ENCODE results near the gene JOSD1. TPM values are rescaled to one million over a fixed set of nuclear protein-coding genes. Genes with fewer than 3 reads are reported as not detected.
A peak's percentile ranks its signal among the peaks of the same experiment; 100 is the strongest.

Gene JOSD1
- total and polyA plus RNA-seq, 2 donors (not counting 3 experiments of a cell fraction or from before 2014, with no cell fraction given) = 61.7 to 73.1 TPM

- Histone ChIP-seq H3K36me3 (ENCODE audit: control insufficient read depth in 2 of 2, extremely low read depth in 1 of 2, insufficient read depth in 2 of 2, low read length in 2 of 2) (peaks cover 7 to 56% of the 10 kb centered on the region in 2 experiments), H3K27ac (ENCODE audit: insufficient read depth, low read depth, low read length) (no peak overlapping the region), H3K27me3 (ENCODE audit: control insufficient read depth in 2 of 2, insufficient read depth in 2 of 2, low read length in 2 of 2) (no peaks in the 10 kb centered on the region), H2AFZ (ENCODE audit: low read depth, low read length) (no peak overlapping the region), H3K9ac (replicated peaks; ENCODE audit: extremely low read depth, insufficient read depth, low read length) (no peak overlapping the region), H3K79me2 (ENCODE audit: control insufficient read depth, insufficient read depth, low read length) (no peaks in the 10 kb centered on the region), H3K4me2 (ENCODE audit: insufficient read depth, low read length) (no peak overlapping the region), H3K9me3 (replicated peaks; ENCODE audit: control insufficient read depth, insufficient read depth, low read length) (no peaks in the 10 kb centered on the region), H3K4me3 (replicated peaks in 1 of 3; ENCODE audit: insufficient read depth in 1 of 3, low read depth in 1 of 3, low read length in 3 of 3) (no peak overlapping the region), H3K4me1 (ENCODE audit: control insufficient read depth, extremely low read depth, insufficient read depth, low read length) (no peaks in the 10 kb centered on the region), H4K20me1 (replicated peaks; ENCODE audit: control insufficient read depth, extremely low read depth, insufficient read depth, low read length) (no peaks in the 10 kb centered on the region), H3K9me1 (replicated peaks; ENCODE audit: control insufficient read depth, extremely low read depth, insufficient read depth, low read length) (no peaks in the 10 kb centered on the region)
- ChIA-PET CTCF (interaction anchor here (0.6 to 2.9 kb wide), 4 partner anchors 11 to 31 kb away, joined by 3 to 19 read pairs (median 6); no protein-coding TSS in a partner anchor), POLR2A (interaction anchor here (0.6 kb wide), 1 partner anchor 17 kb away, joined by 3 read pairs; no protein-coding TSS in a partner anchor)
- FAIRE-seq (no peak), DNase-seq (ENCODE audit: low read depth, low spot score) (no peak)
- intact Hi-C loops (cut with micrococcal nuclease) (no loop called here), dilution Hi-C loops (cut with MboI; ENCODE audit: extremely low pct_ligation_motif_present, low sequenced_read_pairs) (no loop called here)
- TF ChIP-seq POLR2A (IDR thresholded peaks at IDR 0.05; ENCODE audit: low read depth, low read length) = peak; percentile 10
- no peak for TF ChIP-seq MYC (IDR thresholded peaks at IDR 0.05; ENCODE audit: low read depth, low read length)
- no TSS peak for BruUV-seq (replicated peaks)
These were observed 34.9 kb upstream of the JOSD1 start for GRCh38 chr22:38735465-38736256.

- DNase-seq (ENCODE audit: low read depth, low spot score) = no peak
- H3K4me2 ChIP-seq (ENCODE audit: insufficient read depth, low read length) = no peak overlapping the region
- no peaks in the 10 kb centered on the region for H3K4me1 ChIP-seq (ENCODE audit: control insufficient read depth, extremely low read depth, insufficient read depth, low read length)
- H3K9me3 ChIP-seq (replicated peaks; ENCODE audit: control insufficient read depth, insufficient read depth, low read length) = no peaks in the 10 kb centered on the region
- no peak overlapping the region for H3K27ac ChIP-seq (ENCODE audit: insufficient read depth, low read depth, low read length)
- dilution Hi-C loops (cut with MboI; ENCODE audit: extremely low pct_ligation_motif_present, low sequenced_read_pairs) (no loop called here), intact Hi-C loops (cut with micrococcal nuclease) (no loop called here)
- no peak overlapping the region for H3K4me3 ChIP-seq (replicated peaks in 1 of 3; ENCODE audit: insufficient read depth in 1 of 3, low read depth in 1 of 3, low read length in 3 of 3)
- TF ChIP-seq, protein P1, sequence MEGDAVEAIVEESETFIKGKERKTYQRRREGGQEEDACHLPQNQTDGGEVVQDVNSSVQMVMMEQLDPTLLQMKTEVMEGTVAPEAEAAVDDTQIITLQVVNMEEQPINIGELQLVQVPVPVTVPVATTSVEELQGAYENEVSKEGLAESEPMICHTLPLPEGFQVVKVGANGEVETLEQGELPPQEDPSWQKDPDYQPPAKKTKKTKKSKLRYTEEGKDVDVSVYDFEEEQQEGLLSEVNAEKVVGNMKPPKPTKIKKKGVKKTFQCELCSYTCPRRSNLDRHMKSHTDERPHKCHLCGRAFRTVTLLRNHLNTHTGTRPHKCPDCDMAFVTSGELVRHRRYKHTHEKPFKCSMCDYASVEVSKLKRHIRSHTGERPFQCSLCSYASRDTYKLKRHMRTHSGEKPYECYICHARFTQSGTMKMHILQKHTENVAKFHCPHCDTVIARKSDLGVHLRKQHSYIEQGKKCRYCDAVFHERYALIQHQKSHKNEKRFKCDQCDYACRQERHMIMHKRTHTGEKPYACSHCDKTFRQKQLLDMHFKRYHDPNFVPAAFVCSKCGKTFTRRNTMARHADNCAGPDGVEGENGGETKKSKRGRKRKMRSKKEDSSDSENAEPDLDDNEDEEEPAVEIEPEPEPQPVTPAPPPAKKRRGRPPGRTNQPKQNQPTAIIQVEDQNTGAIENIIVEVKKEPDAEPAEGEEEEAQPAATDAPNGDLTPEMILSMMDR (IDR thresholded peaks at IDR 0.05; ENCODE audit: extremely low read depth in 1 of 2, insufficient read depth in 1 of 2, low read depth in 1 of 2, low read length in 2 of 2) = no peak
- TF ChIP-seq MYC (IDR thresholded peaks at IDR 0.05; ENCODE audit: low read depth, low read length) (no peak), POLR2AphosphoS5 (IDR thresholded peaks at IDR 0.05; ENCODE audit: insufficient read depth, low read depth, low read length) (no peak), JUN (IDR thresholded peaks at IDR 0.05; ENCODE audit: borderline replicate concordance, insufficient read depth, insufficient read length, low read depth) (no peak), FOS (IDR thresholded peaks at IDR 0.05; ENCODE audit: borderline replicate concordance, insufficient read depth, low read length) (no peak), POLR2A (IDR thresholded peaks at IDR 0.05; ENCODE audit: low read depth, low read length) (peak; percentile 39), GATA2 (IDR thresholded peaks at IDR 0.05; ENCODE audit: insufficient read depth, insufficient read length, low read depth, low read length) (no peak), MAX (IDR thresholded peaks at IDR 0.05; ENCODE audit: insufficient read depth, insufficient read length) (no peak)
- H3K9me1 ChIP-seq (replicated peaks; ENCODE audit: control insufficient read depth, extremely low read depth, insufficient read depth, low read length) = no peaks in the 10 kb centered on the region
- H2AFZ ChIP-seq (ENCODE audit: low read depth, low read length) = no peak overlapping the region
- no peak for FAIRE-seq
- BruUV-seq (replicated peaks) = no TSS peak
- CTCF ChIA-PET = interaction anchor here (1.0 to 2.9 kb wide), 2 partner anchors 10 to 31 kb away, joined by 3 to 19 read pairs; no protein-coding TSS in a partner anchor
- no peak overlapping the region for H3K9ac ChIP-seq (replicated peaks; ENCODE audit: extremely low read depth, insufficient read depth, low read length)
- no peaks in the 10 kb centered on the region for H3K79me2 ChIP-seq (ENCODE audit: control insufficient read depth, insufficient read depth, low read length)
- H3K36me3 ChIP-seq (ENCODE audit: control insufficient read depth in 2 of 2, extremely low read depth in 1 of 2, insufficient read depth in 2 of 2, low read length in 2 of 2) = peaks cover 8 to 54% of the 10 kb centered on the region in 2 experiments
- POLR2A ChIA-PET = interaction anchor here (0.6 kb wide), 1 partner anchor 17 kb away, joined by 3 read pairs; no protein-coding TSS in a partner anchor
- no peaks in the 10 kb centered on the region for H3K27me3 ChIP-seq (ENCODE audit: control insufficient read depth in 2 of 2, insufficient read depth in 2 of 2, low read length in 2 of 2)
- H4K20me1 ChIP-seq (replicated peaks; ENCODE audit: control insufficient read depth, extremely low read depth, insufficient read depth, low read length) = no peaks in the 10 kb centered on the region
These were observed 34.4 kb upstream of the JOSD1 start for GRCh38 chr22:38735126-38735464.
